GM20000 (cell line): ENCODE data around the gene ZC3HAV1.

Experiments
- DNase-seq: peaks from one replicate; pipeline ENCODE4 v3.0.0; 2012; ENCODE audit warnings: low spot score
- TF ChIP-seq, protein P1 (sequence below): IDR thresholded peaks from 2 replicates; pipeline ENCODE4 v1.5.1; 2012; ENCODE audit warnings: mild to moderate bottlenecking, control low read depth; ENCODE audit errors: extremely low read depth, missing control alignments

Gene ZC3HAV1

DNA sequence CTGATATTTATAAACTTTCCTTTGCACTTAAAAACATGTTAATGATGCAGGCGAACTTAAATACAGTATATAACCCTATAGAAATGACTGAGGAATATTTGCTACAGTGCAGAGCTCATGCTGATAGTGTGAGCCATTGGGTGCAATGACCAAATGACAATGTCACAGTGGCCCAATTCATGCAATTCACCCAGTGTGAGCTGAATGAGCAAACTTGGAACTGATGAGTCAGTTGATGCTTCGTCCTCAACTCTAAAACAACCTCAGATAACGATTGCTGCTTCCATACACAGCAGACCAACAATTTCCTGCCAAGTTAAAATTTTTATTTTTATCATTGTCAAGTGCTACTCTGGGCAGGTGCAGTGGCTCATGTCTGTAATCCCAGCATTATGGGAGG, 61.5 kb downstream of the ZC3HAV1 start:
- TF ChIP-seq, protein P1, sequence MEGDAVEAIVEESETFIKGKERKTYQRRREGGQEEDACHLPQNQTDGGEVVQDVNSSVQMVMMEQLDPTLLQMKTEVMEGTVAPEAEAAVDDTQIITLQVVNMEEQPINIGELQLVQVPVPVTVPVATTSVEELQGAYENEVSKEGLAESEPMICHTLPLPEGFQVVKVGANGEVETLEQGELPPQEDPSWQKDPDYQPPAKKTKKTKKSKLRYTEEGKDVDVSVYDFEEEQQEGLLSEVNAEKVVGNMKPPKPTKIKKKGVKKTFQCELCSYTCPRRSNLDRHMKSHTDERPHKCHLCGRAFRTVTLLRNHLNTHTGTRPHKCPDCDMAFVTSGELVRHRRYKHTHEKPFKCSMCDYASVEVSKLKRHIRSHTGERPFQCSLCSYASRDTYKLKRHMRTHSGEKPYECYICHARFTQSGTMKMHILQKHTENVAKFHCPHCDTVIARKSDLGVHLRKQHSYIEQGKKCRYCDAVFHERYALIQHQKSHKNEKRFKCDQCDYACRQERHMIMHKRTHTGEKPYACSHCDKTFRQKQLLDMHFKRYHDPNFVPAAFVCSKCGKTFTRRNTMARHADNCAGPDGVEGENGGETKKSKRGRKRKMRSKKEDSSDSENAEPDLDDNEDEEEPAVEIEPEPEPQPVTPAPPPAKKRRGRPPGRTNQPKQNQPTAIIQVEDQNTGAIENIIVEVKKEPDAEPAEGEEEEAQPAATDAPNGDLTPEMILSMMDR: no peak
- DNase-seq: no peak

DNA sequence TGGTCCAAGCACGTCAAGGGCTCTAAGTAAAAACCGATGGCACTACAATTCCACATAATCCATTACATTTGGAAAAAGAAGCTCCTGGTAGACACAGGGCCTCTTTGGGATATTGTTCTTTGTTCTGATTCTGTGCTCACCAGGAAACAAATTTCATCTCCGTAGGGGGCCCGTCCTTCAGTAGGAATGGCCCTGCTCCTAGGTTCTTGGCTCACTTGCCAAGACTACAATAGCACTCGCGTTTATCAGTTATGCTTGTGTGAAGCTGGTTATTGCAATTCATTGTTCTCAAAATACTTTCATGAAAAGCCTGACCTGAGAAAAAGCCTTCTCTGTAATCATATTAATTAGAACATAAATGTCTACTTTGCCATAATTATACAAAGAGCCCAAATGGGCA, 63.4 kb downstream of the ZC3HAV1 start:
- no peak for DNase-seq
- TF ChIP-seq, protein P1: no peak

DNA sequence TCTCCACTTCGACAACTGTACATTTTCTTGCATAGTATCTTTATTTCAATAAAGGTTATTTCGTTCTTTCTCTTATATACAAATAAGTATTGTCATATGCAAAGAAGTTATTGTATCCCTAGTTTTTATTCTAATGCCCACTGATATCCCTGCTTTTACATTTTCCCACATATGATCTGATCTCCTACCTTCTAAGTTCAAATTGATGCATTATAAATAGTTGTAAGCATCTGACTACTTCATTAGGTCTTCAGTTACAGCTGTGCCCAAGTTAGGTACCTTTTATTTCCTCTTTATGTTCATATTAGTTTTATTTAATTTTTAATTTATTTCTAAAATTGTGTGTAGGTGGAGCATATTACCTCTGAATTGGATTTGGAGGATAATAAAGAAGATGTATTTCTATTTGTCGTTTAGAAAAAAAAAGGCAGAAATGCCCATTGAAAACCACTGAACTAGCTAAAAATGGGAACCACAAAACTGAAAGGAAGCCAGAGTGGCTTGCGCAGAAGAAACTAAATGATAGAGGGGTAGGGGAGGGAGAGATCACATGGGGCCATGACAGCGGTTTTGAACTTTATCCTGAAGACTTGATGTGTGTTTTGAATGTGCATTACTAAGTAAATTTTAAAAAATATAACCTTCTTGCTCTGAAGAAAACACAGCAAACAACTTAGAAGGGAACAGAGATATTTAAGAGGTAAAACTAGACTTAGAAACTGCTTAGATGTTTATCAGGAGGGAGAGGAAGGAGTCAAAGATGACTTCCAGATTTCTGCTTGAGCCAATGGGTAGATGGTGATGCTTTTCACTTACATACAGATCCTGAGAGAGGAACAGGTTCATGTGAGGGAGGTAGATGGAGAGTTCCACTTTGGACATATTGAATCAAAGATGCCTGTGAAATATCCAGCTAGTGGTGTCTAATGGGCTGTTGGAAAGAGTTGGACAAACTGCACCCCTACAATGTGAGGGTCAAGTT, 64.4 kb downstream of the ZC3HAV1 start:
- TF ChIP-seq, protein P1: no peak
- DNase-seq: no peak

DNA sequence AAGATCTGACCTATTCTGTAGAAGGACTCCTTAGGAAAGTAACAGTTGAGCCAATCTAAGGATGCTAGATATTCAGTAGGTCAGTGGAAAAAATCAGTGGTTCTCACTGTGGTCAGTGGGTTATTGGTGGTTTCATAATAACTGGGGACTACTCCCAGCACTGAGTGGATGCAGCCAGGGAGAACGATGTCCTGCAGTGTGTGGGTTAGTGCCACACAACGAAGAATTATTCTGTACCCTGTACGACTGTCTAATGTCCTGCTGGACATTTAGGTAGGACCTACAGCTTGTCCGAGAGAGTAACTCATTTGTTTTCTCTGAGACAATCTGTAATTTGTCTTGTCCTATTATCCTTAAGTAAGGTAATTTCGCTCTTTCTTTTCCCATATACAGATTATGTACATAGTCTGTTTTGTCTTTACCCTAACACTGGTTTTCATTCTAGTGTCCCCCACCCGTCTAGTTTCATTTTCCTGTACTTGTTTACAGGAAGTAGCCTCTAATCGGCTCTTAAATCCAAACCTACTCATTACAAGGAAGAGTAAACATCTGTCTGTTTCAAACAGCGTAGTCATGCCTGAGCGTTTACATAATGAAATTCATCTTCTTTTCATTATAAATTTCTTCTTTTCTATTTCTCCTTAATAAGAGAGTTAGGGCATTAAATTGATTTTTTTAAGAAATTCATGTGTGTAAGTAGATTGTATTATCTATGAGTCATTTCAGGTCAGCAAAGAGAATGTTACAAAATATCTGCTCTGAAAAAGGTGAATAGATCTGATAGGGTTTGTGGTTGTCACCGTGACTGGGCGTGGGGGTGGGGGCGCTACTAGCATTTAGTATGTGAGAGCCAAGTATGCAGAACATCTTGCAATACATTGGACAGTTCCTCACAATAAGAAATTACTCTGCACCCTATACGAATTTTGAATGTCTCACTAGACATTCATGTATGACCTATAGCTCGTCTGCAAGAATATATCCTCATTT, 65.4 kb downstream of the ZC3HAV1 start:
- TF ChIP-seq, protein P1: no peak
- no peak for DNase-seq

GRCh38 chr7:139041378-139042085, 68.0 kb downstream of the ZC3HAV1 start:
- DNase-seq: no peak
- TF ChIP-seq, protein P1: no peak

DNA sequence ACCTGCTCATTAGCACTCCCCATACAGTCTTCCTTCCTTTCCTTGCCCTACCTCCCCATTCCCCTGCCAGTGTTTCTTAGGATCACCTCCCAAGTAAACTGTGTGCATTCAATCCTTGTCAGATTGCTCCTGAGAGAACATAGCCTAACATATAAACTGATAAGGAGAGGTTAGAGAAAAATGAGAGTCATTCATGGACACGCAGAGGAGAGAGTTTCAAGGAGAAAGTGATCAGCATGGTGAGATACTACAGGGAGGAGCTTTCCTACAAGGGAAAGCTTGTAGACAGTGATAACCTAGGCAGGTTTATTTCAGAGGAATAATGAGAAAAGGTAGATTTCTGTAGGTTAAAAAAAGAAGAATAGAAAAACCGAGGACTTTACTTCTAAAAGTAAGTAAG, 70.8 kb downstream of the ZC3HAV1 start:
- no peak for DNase-seq
- TF ChIP-seq, protein P1: no peak
